GM10248 (cell line): ENCODE data around the gene MKX.
"Not testable (repeated sequence)": the region's sequence is repeated elsewhere in the genome, so short reads cannot be mapped to it uniquely, and the experiment has no call there.

Experiments used
- CTCF ChIA-PET: fragments of 300-600 bp; sonication (Branson Sonifier 250); formaldehyde crosslinking; extraction: SDS; loops from one replicate; lab custom pipeline; 2021; ENCODE audit warnings: antibody characterized with exemption; lab: Yijun Ruan, JAX
- POLR2A ChIA-PET: fragments of 350-650 bp; sonication (Branson Sonifier 250); formaldehyde crosslinking; extraction: SDS; loops from one replicate; lab custom pipeline; 2020; ENCODE audit warnings: antibody characterized with exemption; lab: Yijun Ruan, JAX
- DNase-seq: peaks from one replicate; pipeline ENCODE4 v3.0.0; 2012; ENCODE audit errors: extremely low spot score
- CTCF ChIP-seq: IDR thresholded peaks from 2 replicates; pipeline ENCODE4 v1.5.1; 2012; ENCODE audit warnings: mild to moderate bottlenecking, low read depth; ENCODE audit errors: extremely low read depth, missing control alignments, control extremely low read depth

Gene MKX

DNA sequence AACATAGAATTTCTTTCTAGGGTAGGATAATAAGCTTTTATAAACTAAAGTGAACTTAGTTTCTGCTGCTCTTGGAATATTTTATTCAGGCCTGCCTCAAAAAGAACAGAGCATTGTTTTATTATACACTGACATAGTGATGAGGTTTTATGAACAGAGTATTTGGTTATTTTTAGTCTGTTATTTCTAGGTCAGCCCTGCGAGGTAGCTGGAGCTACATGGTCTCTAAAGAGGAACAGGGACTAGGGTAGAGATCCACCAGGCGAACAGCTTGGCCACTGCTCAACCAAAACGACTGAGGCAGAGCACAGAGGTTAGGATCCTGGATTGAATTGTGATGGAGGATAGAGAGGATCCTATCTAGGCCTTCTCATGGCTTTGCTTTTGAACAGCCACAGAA, 53.0 kb downstream of the MKX start:
- DNase-seq = no peak
- no peak for TF ChIP-seq CTCF
- ChIA-PET CTCF (interaction anchor here (2.5 kb wide), 1 partner anchor 10 kb away, joined by 5 read pairs; no protein-coding TSS in a partner anchor), POLR2A (no interaction called here)

DNA sequence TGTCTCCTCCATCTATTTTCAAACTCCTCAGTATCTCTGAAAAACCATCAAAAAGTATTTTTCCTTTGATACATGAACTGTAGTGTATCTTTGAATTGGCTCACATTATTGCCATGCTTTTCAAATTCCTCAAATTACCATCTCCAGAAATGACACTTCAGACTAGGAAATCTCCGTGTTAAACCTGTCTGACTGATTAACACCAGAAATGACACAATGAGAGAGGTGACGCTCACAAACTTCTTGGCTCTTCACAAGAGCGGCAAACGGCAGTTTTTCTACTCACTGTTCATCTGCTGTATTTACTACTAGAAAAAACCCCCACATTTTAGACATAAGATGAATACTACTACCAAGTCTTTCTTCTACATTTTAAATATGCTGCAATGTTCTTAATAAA, 56.6 kb downstream of the MKX start:
- no peak for DNase-seq
- ChIA-PET CTCF (no interaction called here), POLR2A (no interaction called here)
- TF ChIP-seq CTCF = no peak

- no peak for TF ChIP-seq CTCF
- POLR2A ChIA-PET = no interaction called here
- CTCF ChIA-PET = interaction anchor here (0.7 to 1.2 kb wide), 3 partner anchors 11 to 31 kb away, joined by 3 to 4 read pairs (median 3); no protein-coding TSS in a partner anchor
- DNase-seq = no peak
These were observed 57.3 kb downstream of the MKX start for GRCh38 chr10:27688276-27688675.

GRCh38 chr10:27687743-27688142, 57.9 kb downstream of the MKX start:
- no peak for TF ChIP-seq CTCF
- POLR2A ChIA-PET = no interaction called here
- no peak for DNase-seq
- CTCF ChIA-PET = interaction anchor here (0.7 to 2.3 kb wide), 5 partner anchors 9 to 41 kb away, joined by 3 to 10 read pairs (median 3); no protein-coding TSS in a partner anchor

DNA sequence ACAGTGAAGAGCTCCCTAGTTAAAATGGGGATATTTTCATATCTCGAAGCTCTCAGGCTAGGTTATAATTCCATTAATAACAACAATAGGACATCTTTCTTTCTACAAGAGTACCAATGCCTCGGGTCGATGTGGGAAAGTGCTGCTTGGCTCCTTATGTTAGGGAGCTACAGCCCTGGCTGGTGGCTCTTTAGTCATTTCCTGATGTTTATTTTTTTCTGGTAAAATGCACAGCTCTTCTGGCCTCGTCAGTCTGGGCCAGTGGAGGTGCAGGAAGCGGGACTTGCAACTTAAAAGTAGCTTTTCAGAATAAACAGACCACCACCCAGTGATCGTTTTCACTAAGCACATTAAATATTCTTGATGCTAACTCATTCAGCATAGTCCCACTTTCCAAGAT, 58.3 kb downstream of the MKX start:
- DNase-seq = no peak
- ChIA-PET POLR2A (no interaction called here), CTCF (interaction anchor here (0.9 to 2.3 kb wide), 3 partner anchors 9 to 41 kb away, joined by 3 to 10 read pairs (median 4); no protein-coding TSS in a partner anchor)
- TF ChIP-seq CTCF = no peak

- ChIA-PET CTCF (interaction anchor here (2.3 kb wide), 1 partner anchor 11 kb away, joined by 10 read pairs; no protein-coding TSS in a partner anchor), POLR2A (no interaction called here)
- TF ChIP-seq CTCF = no peak
- no peak for DNase-seq
These were observed 59.9 kb downstream of the MKX start for GRCh38 chr10:27685681-27686080.

GRCh38 chr10:27683226-27683625, 62.4 kb downstream of the MKX start:
- TF ChIP-seq CTCF = no peak
- no peak for DNase-seq
- CTCF ChIA-PET = interaction anchor here (1.4 kb wide), 1 partner anchor 10 kb away, joined by 5 read pairs; no protein-coding TSS in a partner anchor
- POLR2A ChIA-PET = no interaction called here

- CTCF ChIA-PET = interaction anchor here (0.9 to 1.4 kb wide), 3 partner anchors 11 to 24 kb away, joined by 3 to 5 read pairs (median 3); no protein-coding TSS in a partner anchor
- DNase-seq, POLR2A ChIA-PET: not testable (repeated sequence)
These were observed 63.8 kb downstream of the MKX start for GRCh38 chr10:27681795-27682194.
